K562 (cell line): ENCODE results near the gene CRADD. TPM values are rescaled to one million over a fixed set of nuclear protein-coding genes. Genes with fewer than 3 reads are reported as not detected.

Source experiments
- ATAC-seq: fragments of 200-7000 bp; cut with Tn5 transposase; 3 replicates; pipeline ENCODE4 v1.9.1; 2020; ENCODE audit warnings: moderate library complexity
- BruUV-seq: library from RNA; stranded (reverse); fragments of 400-500 nt; replicated peaks from 2 replicates; lab custom pipeline; 2021; lab: Mats Ljungman, UMichigan
- CTCF ChIA-PET: fragments of 300-600 bp; formaldehyde crosslinking; extraction: SDS; loops from one replicate; lab custom pipeline; 2021; ENCODE audit warnings: low intra/inter-chr PET ratio; lab: Yijun Ruan, JAX
- POLR2A ChIA-PET: fragments of 300-600, 350-650 bp; sonication (Branson Sonifier 250); formaldehyde crosslinking; extraction: SDS; loops from one replicate; lab custom pipeline; 2021; ENCODE audit warnings: antibody characterized with exemption, inconsistent platforms; lab: Yijun Ruan, JAX
- DNase-seq, 4 experiments: peaks; one replicate each; pipeline versions ENCODE4 v3.0.0 to v3.0.0-alpha.2; 2011 to 2018; ENCODE audit warnings: low spot score in 3 of 4, mixed read lengths in 3 of 4; ENCODE audit errors: extremely low read depth in 1 of 4
- FAIRE-seq: peaks from 2 replicates; lab custom pipeline; 2011; peaks lifted over from hg19 to GRCh38; lab: Jason Lieb, UNC
- H2AFZ ChIP-seq: 2 replicates; pipeline ENCODE4 v1.6.0; 2011; ENCODE audit warnings: low read depth, low read length, control low read depth, inconsistent platforms
- H3K27ac ChIP-seq: fragments of 200-600 bp; 3 replicates; pipeline ENCODE4 v1.8.0; 2011; ENCODE audit warnings: low read depth, mild to moderate bottlenecking, control low read depth, inconsistent platforms, low read length, moderate library complexity, mixed read lengths; ENCODE audit errors: extremely low read depth
- H3K27me3 ChIP-seq, 2 experiments: fragments of 300-600 bp in 1 of 2; 2 replicates in 1 of 2; 3 replicates in 1 of 2; pipeline versions ENCODE4 v1.6.0 to v1.8.0; 2011; ENCODE audit warnings: inconsistent platforms in 2 of 2, low read length in 2 of 2, mild to moderate bottlenecking in 1 of 2, mixed read lengths in 1 of 2, moderate library complexity in 1 of 2; ENCODE audit not compliant: control insufficient read depth in 2 of 2, insufficient read depth in 2 of 2
- H3K36me3 ChIP-seq: fragments of 300-600 bp; 3 replicates; pipeline ENCODE4 v1.8.0; 2011; ENCODE audit warnings: mild to moderate bottlenecking, low read length, inconsistent platforms; ENCODE audit not compliant: control insufficient read depth, insufficient read depth
- H3K4me1 ChIP-seq, 2 experiments: fragments of 200-600 bp in 1 of 2; replicated peaks in 1 of 2; 2 replicates in 1 of 2; 3 replicates in 1 of 2; pipeline versions ENCODE4 v1.5.1 to v1.8.0; 2011; ENCODE audit warnings: inconsistent platforms in 2 of 2, low read length in 2 of 2, mild to moderate bottlenecking in 1 of 2, mixed read lengths in 1 of 2, moderate library complexity in 1 of 2; ENCODE audit not compliant: control insufficient read depth in 2 of 2, insufficient read depth in 2 of 2
- H3K4me2 ChIP-seq: 2 replicates; pipeline ENCODE4 v1.6.1; 2011; ENCODE audit warnings: low read length, control low read depth, inconsistent platforms, mixed read lengths; ENCODE audit not compliant: insufficient read depth
- H3K4me3 ChIP-seq: fragments of 200-600 bp; sonication (generic), shearing (Covaris generic); 2 replicates; pipeline ENCODE4 v1.5.1; 2016; ENCODE audit warnings: control low read depth, inconsistent platforms
- H3K79me2 ChIP-seq: fragments of 200-600 bp; 3 replicates; pipeline ENCODE4 v1.8.0; 2011; ENCODE audit warnings: low read length, inconsistent platforms; ENCODE audit not compliant: control insufficient read depth, insufficient read depth
- H3K9ac ChIP-seq, 2 experiments: 2 replicates each; pipeline versions ENCODE4 v1.6.0 to v1.6.1; 2011; ENCODE audit warnings: low read depth in 2 of 2, low read length in 2 of 2, control low read depth in 1 of 2, inconsistent platforms in 1 of 2, mild to moderate bottlenecking in 1 of 2, mixed read lengths in 1 of 2; ENCODE audit not compliant: insufficient read depth in 1 of 2
- H3K9me1 ChIP-seq: one replicate; pipeline ENCODE4 v1.6.0; 2011; ENCODE audit warnings: inconsistent platforms, mild to moderate bottlenecking, low read length, moderate library complexity; ENCODE audit not compliant: control insufficient read depth, insufficient read depth
- H3K9me3 ChIP-seq: replicated peaks from 2 replicates; pipeline ENCODE4 v1.5.1; 2011; ENCODE audit warnings: low read depth, low read length, inconsistent platforms; ENCODE audit not compliant: control insufficient read depth, insufficient read depth
- H4K20me1 ChIP-seq: replicated peaks from 2 replicates; pipeline ENCODE4 v1.6.1; 2011; ENCODE audit warnings: low read length, inconsistent platforms, mixed read lengths; ENCODE audit not compliant: control insufficient read depth, insufficient read depth
- CHD1 ChIP-seq: fragments of 200-600 bp; sonication (generic); IDR thresholded peaks from one replicate; pipeline ENCODE4 v1.6.1; 2012; ENCODE audit warnings: mild to moderate bottlenecking, moderate library complexity, low read length, inconsistent platforms
- DDX20 ChIP-seq: fragments of 450-650 bp; IDR thresholded peaks from 2 replicates; pipeline ENCODE4 v1.6.1; 2016; ENCODE audit warnings: missing genetic modification characterization, low read depth, mild to moderate bottlenecking, missing compliant biosample characterization, moderate library complexity
- ELF4 ChIP-seq: fragments of 450-650 bp; formaldehyde crosslinking; IDR thresholded peaks from 2 replicates; pipeline ENCODE4 v1.4.0; 2022; ENCODE audit warnings: missing genetic modification characterization
- FOXM1 ChIP-seq, 2 experiments: fragments of 450-650 bp in 1 of 2; sonication (generic) in 1 of 2; formaldehyde crosslinking in 1 of 2; IDR thresholded peaks; 2 replicates each; pipeline versions ENCODE4 v1.6.1 to v1.9.0; 2017 to 2022; ENCODE audit warnings: low read depth in 2 of 2, mild to moderate bottlenecking in 2 of 2, missing genetic modification reagents in 1 of 2, moderate library complexity in 1 of 2
- KAT8 ChIP-seq: fragments of 450-650 bp; IDR thresholded peaks from 2 replicates; pipeline ENCODE4 v1.6.1; 2016; ENCODE audit warnings: low read depth, mild to moderate bottlenecking
- MAFF ChIP-seq: IDR thresholded peaks from 2 replicates; pipeline ENCODE4 v1.6.1; 2012; ENCODE audit warnings: low read length, improper control_type of control experiment
- MCM2 ChIP-seq: fragments of 450-650 bp; IDR thresholded peaks from 2 replicates; pipeline ENCODE4 v1.6.1; 2017; ENCODE audit warnings: low read depth, mild to moderate bottlenecking
- RNF219 ChIP-seq: fragments of 250-450 bp; sonication (Bioruptor Pico); IDR thresholded peaks from 2 replicates; pipeline ENCODE4 v1.5.0; 2022; ENCODE audit warnings: mild to moderate bottlenecking
- SNIP1 ChIP-seq: fragments of 450-650 bp; IDR thresholded peaks from 2 replicates; pipeline ENCODE4 v1.7.1; 2017; ENCODE audit warnings: low read depth, mild to moderate bottlenecking
- USF2 ChIP-seq: sonication (generic); formaldehyde crosslinking; IDR thresholded peaks from 2 replicates; pipeline ENCODE4 v1.5.0; 2020; ENCODE audit warnings: missing genetic modification reagents
- ZNF280A ChIP-seq: fragments of 450-650 bp; IDR thresholded peaks from 2 replicates; pipeline ENCODE4 v1.6.1; 2018; ENCODE audit warnings: mild to moderate bottlenecking, low read depth; ENCODE audit not compliant: partially characterized antibody
- ZNF449 ChIP-seq: fragments of 250-450 bp; sonication (Bioruptor Pico); IDR thresholded peaks from 2 replicates; pipeline ENCODE4 v1.8.0; 2022; ENCODE audit warnings: moderate library complexity, mild to moderate bottlenecking, inconsistent platforms
- ZNF79 ChIP-seq: fragments of 250-450 bp; sonication (Bioruptor Pico); IDR thresholded peaks from 2 replicates; pipeline ENCODE4 v1.4.0; 2020; ENCODE audit warnings: low read depth, mild to moderate bottlenecking, moderate library complexity
- ZSCAN29 ChIP-seq: fragments of 450-650 bp; IDR thresholded peaks from 2 replicates; pipeline ENCODE4 v1.6.1; 2017
- WGBS: fragments of 100-300 bp; shearing (Covaris generic); methylation state at CpG from one replicate; pipeline ENCODE4 v1.1.6; 2016; ENCODE audit warnings: low coverage, mixed read lengths; ENCODE audit not compliant: insufficient coverage; ENCODE audit errors: missing lambda C conversion rate; 5-methylcytosine and 5-hydroxymethylcytosine counted together
- in situ Hi-C: fragments of 300-500 bp; cut with MboI; formaldehyde crosslinking; loops from 4 replicates; pipeline ENCODE4 v1.15.0; 2018; ENCODE audit warnings: inconsistent platforms, mixed read lengths
- intact Hi-C: fragments of 100-400 bp; cut with micrococcal nuclease; formaldehyde crosslinking; loops from 2 replicates; pipeline ENCODE4 v1.14.2; 2022
- polyA plus RNA-seq, 8 experiments: library from polyadenylated mRNA; depleted of rRNA in 4 of 8; stranded (reverse) in 5 of 8; unstranded in 3 of 8; fragments of >200 nt; fragmentation: Nextera tagmentation in 2 of 8; fragmentation: Illumina TruSeq in 1 of 8; extraction: Ambion mirVana in 2 of 8; extraction: Trizol in 1 of 8; gene quantifications; 2 replicates each; pipeline versions ENCODE4 v1.2.1 to v1.2.3, GENCODE V29; 2011 to 2014; ENCODE audit warnings: inconsistent platforms in 1 of 8, missing spikeins in 1 of 8
- total RNA-seq, 7 experiments: library from RNA; depleted of rRNA in 6 of 7; stranded (reverse); fragments of >200 nt in 6 of 7; fragmentation: Illumina TruSeq in 2 of 7; extraction: Trizol in 2 of 7; gene quantifications; 2 replicates each; pipeline versions ENCODE4 v1.2.1 to v1.2.3, GENCODE V29; 2011 to 2021; ENCODE audit warnings: low replicate concordance in 1 of 7
- TF ChIP-seq, protein P1 (sequence below): sonication (generic); formaldehyde crosslinking; IDR thresholded peaks from 2 replicates; pipeline ENCODE4 v1.8.0; 2022; ENCODE audit warnings: missing genetic modification reagents, mild to moderate bottlenecking, moderate library complexity, borderline replicate concordance

Gene CRADD
- total and polyA plus RNA-seq, 9 of the 15 experiments (the other 6 are each of a cell fraction or from before 2014, with no cell fraction given): 20.5 to 41.1 (median 25.9) TPM

GRCh38 chr12:93749515-93749914, 72.3 kb downstream of the CRADD start (continued):
- TF ChIP-seq RNF219 (CRISPR knock-in tag): no peak
- TF ChIP-seq DDX20: no peak
- TF ChIP-seq SNIP1: no peak
- no peak for TF ChIP-seq ZNF280A
- TF ChIP-seq ZSCAN29: no peak
- no peak for TF ChIP-seq MAFF
- TF ChIP-seq, all 486 proteins: peak for 6

DNA sequence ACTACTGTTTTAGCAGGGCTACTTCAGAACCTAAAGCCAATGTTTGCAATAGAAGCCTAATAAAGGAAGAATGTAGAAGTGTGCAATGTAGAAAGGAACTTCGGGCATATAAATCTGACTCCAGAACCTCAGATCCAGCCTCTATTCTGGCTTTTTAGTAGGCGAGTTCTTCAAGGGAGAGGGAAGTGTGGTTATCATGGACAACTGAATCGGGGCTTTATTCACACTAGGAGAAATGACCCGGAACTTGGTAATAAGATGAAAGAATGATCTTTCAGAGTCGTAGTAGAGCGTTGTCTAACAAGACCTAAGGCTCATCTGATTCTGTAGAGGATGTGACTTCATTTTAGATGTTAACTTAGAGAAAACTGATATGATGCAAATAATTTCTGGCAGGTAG, 72.9 kb downstream of the CRADD start:
- no peak overlapping the region for H3K27ac ChIP-seq
- ATAC-seq (no peak), FAIRE-seq (no peak), DNase-seq (no peak)
- peaks cover 11% of the 10 kb centered on the region; the same call in 2 of the 3 replicates for H3K79me2 ChIP-seq
- no peak overlapping the region for H2AFZ ChIP-seq
- H3K4me1 ChIP-seq: peaks cover 4 to 35% of the 10 kb centered on the region in 2 experiments; a peak in 4 of 5 replicates
- no peaks in the 10 kb centered on the region for H4K20me1 ChIP-seq
- no peak overlapping the region for H3K9ac ChIP-seq
- CTCF ChIA-PET: no interaction called here
- no peaks in the 10 kb centered on the region for H3K36me3 ChIP-seq
- peaks cover 13% of the 10 kb centered on the region for H3K9me3 ChIP-seq
- no peaks in the 10 kb centered on the region for H3K27me3 ChIP-seq
- 81% methylated on average over 6 of the region's 6 CpGs for WGBS
- H3K9me1 ChIP-seq: no peaks in the 10 kb centered on the region
- in situ Hi-C loops (no loop called here), intact Hi-C loops (no loop called here)
- no TSS peak for BruUV-seq
- H3K4me3 ChIP-seq: no peak overlapping the region
- no peak overlapping the region for H3K4me2 ChIP-seq
- POLR2A ChIA-PET: interaction anchor here (1.5 kb wide), 1 partner anchor 24 kb away, joined by 4 read pairs; no protein-coding TSS in a partner anchor
- TF ChIP-seq KAT8: no peak
- TF ChIP-seq CHD1: no peak
- TF ChIP-seq FOXM1 (IDR thresholded peaks at IDR 0.05; ENCODE audit: low read depth): no peak
- TF ChIP-seq FOXM1 (CRISPR knock-in tag; IDR thresholded peaks at IDR 0.05; ENCODE audit: low read depth): no peak
- no peak for TF ChIP-seq ELF4 (CRISPR knock-in tag)
- no peak for TF ChIP-seq MCM2
- no peak for TF ChIP-seq ZNF79 (CRISPR knock-in tag)
- TF ChIP-seq ZNF449 (CRISPR knock-in tag): no peak
- TF ChIP-seq, protein P1, sequence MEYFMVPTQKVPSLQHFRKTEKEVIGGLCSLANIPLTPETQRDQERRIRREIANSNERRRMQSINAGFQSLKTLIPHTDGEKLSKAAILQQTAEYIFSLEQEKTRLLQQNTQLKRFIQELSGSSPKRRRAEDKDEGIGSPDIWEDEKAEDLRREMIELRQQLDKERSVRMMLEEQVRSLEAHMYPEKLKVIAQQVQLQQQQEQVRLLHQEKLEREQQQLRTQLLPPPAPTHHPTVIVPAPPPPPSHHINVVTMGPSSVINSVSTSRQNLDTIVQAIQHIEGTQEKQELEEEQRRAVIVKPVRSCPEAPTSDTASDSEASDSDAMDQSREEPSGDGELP: no peak
- no peak for TF ChIP-seq USF2 (CRISPR knock-in tag)
